GM19467 (cell line): ENCODE measurements around the gene EHMT1.

Source experiments
- ATAC-seq: cut with Tn5 transposase; IDR thresholded peaks from one replicate; pipeline ENCODE4 v1.9.1; 2021; ENCODE audit warnings: mild to moderate bottlenecking, moderate library complexity; ENCODE audit not compliant: unreplicated experiment

The EHMT1 gene

DNA sequence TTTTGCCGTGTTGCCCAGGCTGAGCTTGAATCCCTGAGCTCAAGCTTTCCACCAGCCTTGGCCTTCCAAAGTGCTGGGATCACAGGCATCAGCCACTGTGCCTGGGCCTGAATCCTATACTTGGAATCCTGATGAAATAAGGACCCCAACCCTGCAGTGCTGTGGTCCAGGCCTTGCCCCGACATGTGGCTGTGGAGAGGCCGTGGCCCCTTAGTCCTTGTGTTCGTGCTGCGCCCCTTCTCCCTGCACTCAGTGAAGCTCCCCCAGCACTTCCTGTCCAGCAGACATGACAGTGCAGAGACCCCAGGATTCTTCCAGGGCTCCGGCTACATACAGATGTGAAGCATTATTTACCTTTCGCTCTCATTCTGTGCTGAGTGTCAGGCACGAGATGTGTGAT, 52.9 kb downstream of the EHMT1 start:
- ATAC-seq: no peak

DNA sequence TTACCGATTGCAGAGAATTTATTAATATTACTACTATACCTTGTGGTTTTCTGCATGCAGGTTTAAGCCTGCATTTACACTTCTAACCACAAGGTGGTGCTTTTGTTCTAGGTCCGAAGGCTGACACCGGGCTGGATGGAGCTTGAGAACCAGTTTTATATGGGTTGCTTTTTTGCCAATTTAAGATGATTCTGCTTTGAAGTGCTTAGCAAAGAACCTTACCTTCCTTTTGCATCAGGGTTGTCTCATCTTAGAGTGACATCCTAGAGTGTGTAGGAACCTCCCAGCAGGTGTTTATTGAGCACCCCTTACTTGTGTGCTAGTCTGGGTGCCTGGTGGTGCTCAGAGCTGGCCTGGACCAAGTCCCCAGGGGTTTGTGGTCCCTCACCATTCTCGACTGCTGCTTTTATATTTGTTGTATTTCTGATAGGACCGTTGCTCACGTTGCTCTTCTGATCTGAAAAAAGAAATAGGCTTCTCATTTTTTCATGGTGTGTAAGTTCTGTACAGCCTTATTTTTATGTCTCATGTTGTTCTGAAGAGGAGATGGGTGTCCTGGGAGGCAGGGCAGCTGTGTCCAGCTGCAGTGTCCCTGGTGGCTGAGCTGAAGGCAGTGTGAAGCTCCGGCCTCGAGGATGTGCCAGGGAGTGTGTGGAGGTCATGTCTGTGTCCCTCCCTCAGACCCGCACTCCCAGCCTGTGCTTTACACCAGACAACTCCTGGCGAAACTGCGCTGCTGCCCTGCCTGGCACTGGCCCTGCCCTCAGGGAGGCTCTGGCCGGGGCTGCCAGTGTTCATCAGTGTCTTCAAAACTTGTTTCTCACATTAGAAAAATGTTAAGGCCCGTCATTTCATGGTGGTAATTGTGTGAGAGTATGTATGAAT, 54.3 kb downstream of the EHMT1 start:
- ATAC-seq: peak; percentile 61

DNA sequence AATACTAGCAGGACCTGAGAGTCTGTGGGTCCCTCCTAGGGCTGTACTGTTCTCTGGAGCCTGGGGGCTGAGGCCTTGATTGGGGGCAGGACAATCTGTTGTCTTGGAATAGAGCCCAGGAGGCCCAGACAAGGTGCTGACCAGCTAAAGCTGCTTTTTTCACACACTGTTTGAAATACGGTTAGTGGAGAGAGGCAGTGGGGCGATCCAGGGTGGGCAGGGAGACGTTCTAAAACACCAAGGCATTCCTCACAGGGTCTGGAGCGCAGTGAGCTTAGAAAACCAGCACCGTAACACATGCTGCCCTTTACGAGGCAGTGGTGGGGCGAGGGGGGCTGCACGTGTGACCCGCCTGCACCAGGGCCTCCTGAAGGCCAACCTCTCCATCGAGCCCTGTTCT, 55.1 kb downstream of the EHMT1 start:
- no peak for ATAC-seq

- no peak for ATAC-seq
These were observed 55.6 kb downstream of the EHMT1 start for GRCh38 chr9:137674307-137674975.

GRCh38 chr9:137674976-137675320, 56.1 kb downstream of the EHMT1 start:
- no peak for ATAC-seq

GRCh38 chr9:137676998-137677397, 58.2 kb downstream of the EHMT1 start:
- ATAC-seq: no peak

DNA sequence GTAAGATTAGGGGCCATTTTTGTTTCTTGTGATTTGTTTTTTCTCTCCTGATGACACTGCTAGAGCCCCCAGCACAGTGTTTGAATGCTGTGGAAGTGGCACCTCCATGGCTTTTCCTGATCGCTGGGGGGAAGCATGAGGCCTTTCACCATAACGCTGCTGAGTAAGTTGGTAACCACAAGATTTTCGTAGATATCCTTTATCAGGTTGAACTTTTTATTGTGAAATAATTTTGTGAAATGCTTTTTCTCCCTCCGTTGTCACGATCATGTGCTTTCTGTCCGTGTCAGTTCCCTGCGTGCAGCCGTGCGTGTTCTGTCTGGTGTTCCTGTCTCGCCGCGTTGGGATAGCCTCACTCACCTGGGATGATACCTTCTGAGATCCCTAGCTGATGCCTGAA, 59.4 kb downstream of the EHMT1 start:
- no peak for ATAC-seq

DNA sequence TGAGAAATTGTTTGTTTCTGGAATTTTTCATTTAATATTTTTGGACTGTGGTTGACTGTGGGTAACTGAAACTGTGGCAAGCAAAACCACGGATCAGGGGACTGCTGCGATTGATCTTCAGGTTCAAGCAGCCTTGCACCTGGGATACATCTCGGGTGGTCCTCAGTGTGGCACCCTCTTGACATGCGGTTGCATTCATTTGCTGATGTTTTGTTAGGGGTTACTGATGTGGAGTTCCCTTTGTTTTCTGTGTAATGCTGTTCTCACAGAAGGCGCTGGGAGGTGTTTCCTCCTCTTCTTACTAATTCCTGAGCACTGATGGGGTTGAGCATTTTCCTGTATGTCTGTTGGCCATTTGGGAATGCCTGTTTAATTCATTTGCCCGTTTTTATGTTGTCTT, 60.4 kb downstream of the EHMT1 start:
- ATAC-seq: no peak

DNA sequence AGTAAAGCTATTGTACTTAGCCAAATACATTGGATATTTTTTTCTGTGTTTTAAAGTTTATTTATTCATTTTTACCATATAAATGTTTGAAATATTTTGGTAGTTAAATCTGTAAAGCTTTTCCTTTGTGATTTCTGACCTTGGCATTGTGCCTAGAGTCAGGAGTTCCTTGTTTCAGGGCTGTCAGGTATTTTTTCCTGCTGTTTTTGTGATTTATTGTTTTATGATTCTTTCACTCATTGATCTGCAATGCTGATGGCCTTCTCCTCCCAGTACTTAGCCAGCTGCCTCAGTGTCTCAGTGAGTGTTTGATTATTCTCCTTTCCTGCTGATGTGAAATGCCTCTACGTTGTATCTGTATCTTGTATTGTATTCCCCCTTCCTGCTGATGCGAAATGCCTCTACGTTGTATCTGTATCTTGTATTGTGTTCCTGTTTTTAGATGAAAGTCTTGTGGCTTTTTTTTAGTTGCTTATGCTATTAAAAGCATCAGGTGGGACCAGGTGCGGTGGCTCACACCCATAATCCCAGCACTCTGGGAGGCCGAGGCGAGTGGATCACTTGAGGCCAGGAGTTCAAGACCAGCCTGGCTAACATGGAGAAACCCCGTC, 61.0 kb downstream of the EHMT1 start:
- ATAC-seq: no peak

DNA sequence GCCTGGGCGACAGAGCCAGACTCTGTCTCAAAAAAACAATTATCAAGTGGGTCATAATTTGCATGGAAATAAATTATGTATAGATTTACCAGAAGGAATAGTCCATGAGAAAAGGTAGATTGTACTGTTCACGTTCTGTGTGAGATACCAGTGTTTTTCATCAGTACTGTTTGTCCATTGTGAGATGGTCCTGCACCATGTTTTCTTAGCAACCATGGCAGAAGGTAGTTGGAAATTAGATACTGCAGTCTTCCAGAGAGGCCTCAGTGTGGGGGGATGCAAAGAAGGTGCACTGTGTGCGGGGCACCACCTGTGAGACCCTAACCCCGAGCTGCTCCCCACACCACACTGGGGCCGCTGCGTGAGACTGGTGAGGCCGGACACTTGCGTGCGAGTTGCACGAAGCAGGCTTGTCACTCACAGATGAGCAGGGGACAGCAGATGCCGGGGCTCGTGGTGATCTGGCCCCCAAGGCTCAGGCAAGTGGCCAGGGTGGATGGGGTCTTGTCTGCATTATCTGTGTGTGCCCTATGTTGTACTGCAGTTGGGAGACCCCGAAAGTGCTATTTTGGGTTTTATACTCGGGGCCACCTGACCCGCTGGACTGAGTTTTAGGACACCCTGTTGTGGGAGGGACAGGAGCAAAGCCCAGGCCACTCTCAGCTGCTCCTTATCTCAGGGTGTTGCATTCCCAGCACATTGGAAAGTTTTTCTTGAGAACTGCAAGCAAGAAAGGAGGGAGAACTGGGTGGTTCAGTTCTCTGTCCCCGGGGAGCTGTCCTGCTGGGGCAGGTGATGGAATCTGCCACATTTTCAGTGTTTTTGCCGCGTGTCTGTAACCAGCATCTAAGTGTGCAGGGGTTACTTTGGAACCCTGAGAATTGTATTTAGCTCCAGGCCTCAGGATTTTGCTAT, 61.9 kb downstream of the EHMT1 start:
- ATAC-seq: no peak

- no peak for ATAC-seq
These were observed 63.8 kb downstream of the EHMT1 start for GRCh38 chr9:137682428-137683105.

DNA sequence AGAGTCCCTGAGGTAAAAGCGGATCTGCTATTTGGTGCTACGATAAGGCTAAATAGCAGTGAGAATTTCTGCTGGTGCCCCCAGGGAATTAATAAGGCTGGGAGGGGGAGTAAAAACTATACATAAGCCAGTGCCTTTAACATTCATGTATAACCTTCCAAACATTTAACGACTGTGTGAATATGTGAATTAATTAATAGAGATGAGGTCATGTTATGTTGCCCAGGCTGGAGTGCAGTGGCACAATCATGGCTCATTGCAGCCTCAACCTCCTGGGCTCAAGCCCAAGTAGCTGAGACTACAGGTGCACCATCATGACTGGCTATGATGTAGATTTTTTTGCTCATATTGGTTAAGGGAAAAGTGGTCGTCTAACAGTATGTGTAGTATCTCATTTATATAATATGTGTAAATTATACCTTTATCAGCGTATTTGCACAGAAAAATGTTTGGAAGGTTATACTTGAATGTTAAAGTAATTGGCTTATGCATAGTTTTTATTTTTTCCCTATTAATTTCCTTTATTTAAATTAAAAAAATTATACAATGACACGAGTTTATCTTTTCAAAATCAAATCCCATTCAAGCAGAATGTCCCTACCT, 64.6 kb downstream of the EHMT1 start:
- no peak for ATAC-seq

DNA sequence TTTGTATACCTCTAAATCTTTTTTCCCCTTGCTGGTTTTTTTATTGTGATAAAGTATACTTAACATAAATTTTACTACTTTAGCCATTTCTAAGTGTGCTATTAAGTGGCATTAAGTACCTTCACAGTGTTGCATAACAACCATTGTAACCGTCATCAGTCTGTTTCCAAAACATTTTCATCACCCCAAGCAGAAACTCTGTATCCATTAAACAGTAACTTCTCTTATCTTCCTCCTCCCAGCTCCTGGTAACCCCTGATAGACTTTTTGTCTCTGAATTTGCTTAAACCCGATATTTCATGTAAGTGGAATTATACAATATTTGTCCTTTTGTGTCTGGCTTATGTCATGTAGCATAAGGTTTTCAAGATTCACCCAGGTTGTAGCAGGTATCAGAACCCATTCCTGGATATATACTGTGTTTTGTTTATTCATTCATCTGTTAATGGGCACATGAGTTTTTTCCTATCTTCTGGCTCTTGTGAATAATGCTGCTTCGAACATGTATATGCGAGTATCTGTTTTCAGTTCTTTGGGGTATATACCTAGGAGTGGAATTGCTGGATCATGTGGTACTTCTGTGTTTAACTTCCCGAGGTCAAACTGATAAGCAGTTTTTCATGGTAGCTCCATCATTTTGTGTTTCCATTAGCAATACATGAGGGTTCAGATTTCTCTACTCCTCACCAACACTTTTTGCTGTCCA, 66.4 kb downstream of the EHMT1 start:
- ATAC-seq: no peak

GRCh38 chr9:137685741-137686420, 67.1 kb downstream of the EHMT1 start:
- ATAC-seq: no peak

- no peak for ATAC-seq
These were observed 69.5 kb downstream of the EHMT1 start for GRCh38 chr9:137688261-137688660.

- ATAC-seq: no peak
These were observed 69.9 kb downstream of the EHMT1 start for GRCh38 chr9:137688725-137689124.

GRCh38 chr9:137689745-137690529, 71.1 kb downstream of the EHMT1 start:
- ATAC-seq: no peak
